ENCODE data around the gene EHD1.

EHD1 gene

DNA sequence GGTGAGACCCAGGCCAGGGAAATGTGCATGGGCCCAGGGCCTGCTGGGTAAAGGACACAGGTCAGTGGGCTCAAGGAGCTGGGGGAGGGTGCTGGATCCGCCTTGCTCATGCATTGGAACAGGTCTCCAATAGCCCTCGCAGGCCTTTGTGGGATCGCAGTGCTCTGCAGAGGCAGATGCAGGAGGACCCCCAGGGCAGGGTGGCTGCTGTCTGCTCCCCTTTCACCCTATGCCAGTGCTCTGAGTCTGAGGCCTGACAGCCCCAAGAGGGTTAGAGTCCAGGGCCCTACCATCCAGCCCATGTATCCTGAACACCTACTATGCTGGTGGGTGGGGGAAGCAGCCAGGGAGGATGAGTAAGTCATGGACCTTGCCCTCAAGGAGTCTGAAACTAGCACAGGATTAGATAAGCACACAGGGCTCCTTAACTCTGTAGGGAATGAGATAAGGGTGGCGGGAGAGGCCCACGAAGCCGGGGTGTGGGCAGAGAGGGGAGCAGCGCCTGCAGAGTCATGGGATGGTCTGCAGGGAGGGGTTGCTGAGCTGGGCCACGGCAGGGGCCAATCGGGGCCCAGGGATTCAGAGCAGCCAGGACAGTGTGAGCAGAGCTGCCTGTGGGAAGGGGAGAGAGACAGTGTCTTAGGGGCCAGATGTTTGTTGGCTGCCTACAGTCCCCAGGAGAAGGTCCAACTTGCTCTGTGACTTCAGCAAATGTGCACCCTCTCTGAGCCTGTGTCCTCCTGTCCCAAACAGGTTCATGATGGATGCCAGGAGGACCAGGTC lies 10.5 kb upstream of the EHD1 start:
- no peak for DNase-seq

DNA sequence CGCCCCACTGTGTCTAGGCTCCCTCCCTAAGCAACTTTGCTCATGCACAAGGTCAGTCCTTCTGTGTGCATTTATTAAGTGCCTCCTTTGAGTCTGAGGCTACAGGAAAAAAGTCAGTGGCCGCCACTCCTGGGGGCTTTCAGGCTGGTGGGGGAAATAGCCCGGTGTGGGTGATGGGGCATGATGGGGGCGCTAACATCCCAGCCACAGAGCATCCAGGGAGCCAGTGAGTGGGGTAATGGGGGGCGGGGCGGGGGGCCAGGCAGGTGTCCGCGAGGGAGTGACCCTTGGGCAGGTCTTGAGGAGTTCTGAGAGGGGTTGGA lies 9.9 kb upstream of the EHD1 start:
- DNase-seq, result no peak

DNA sequence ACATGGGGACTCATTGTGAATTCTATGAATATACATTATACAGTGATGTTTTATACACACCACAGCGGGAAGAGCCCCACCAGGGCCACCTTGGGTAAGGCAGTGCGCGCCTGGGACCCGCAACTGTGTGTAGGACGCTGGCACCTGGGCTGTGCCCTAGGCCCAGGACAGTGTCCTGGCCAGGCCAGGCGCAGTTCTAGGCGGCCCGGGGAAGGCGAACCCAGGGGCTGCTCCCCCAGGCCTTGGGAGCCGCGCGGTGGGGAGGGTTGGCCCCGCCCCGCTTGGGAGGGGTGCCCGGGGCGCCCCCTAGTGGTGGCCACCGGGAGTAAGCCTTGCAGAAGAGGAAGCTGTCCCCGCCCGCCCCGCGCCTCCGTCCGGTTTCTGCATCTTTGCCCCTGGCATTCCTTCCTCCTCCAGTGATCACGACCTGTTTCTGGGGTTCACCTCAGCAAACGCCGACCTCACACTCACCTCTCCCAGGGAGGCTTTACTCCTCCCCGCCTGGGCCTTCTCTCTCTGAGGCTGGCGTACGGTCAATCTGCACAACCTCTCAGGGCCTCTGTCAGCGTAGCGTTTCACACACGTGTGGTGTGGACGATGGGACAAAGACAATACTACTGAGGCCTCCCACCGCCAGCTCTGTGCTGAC lies 9.5 kb upstream of the EHD1 start:
- peak; percentile 29 for DNase-seq

DNA sequence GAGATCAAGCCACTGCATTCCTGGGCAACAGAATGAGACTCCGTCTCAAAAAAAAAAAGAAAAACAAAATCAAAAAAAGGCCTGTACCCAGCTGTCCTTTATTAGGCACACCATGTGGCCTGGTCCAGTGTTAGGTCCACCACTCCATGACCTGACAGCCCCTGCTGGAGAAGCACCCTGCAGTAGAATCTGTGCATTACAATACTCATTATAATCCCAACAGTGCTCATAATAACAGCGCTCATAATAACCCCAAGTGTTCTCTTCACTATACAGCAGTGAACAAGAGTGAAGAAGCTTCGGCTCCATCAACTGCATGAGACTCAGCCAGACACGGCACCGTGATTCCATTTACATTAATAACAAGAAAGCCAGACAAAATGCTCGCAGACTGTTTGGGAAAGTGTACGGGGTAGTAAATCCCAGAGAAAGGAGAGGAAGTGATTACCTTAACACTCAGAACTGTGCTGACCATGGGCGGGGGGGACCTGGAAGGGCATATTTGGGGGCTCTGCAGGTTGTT lies 8.9 kb upstream of the EHD1 start:
- DNase-seq, result no peak

DNA sequence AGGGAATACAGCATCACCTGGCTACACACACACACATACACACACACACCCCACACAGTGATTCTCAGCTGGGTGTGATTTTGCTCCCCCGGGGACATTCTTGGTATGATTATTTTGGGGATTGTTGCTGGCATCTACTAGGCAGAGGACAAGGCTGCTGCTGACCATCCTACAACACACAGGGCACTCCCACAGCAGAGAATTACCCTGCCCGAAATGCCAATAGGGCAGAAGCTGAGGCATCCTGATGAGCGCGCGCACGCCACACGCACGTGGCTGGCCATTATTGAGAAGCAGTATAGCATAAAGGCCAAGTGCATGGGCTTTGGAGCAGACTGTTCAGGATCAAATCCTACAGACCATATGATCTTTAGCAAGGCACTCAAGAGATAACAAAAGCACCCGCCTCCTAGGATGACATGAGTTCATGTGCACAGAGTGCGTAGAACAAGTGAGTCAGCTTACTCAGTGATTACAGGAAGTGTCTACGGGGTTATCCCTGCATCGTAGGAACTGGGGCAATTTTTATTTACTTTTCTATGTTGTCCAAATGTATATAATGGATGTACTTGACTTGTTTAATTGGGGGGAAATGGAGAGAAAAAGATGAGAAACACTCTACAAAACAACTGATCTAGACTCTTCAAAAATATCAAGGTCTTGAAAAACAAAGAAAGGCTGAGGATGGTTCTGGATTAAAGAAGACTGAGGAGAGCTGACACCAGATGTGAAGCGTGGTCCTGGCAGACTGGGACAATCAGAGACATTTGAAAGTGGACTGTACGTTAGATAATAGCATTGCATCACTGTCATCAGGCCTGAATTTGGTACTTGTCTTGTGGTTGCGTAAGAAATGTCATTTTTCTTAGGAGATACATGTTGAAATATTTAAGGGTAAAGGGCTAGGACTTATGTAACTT lies 7.2 kb upstream of the EHD1 start:
- peak; percentile 83 for DNase-seq

DNA sequence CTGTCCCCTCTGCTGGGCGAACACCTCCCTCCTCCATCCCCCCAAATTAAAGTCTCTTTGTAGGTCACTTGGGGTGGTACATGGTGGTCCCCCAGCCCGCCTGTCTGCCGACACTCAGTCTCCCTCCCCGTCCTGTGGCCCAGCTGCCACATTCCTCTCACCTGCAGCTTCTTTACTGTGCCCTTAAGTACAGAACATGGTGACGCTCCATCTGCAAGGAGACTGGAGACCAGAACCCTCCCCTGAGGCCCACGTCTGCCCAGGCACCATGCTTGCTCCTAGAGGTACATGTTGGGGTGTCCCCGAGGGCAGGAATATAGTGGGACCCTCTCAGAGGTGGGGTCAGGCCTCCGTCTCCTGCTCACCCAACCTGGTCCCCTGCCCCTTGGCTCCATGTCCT lies 5.6 kb upstream of the EHD1 start:
- no peak for DNase-seq

DNA sequence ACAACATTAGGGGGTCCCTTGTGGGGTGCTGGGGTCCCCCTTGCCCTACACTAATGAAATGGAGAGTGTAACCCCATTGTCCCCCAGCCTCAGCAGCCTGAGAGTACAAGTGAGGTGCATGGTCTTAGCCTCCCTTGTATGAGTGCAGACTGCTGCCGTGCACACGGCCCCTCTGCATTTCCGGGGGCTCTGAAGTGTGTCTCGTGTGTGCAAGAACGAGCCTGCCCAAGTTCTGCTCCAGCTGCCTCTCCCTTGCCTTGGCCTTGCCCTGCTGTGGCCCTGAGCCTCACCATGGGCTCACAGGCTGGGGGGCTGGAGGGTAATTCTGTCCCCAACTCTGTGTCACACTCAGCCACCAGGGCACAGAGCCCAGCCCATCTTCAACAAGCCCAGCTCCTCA lies 5.2 kb upstream of the EHD1 start:
- DNase-seq, result no peak

DNA sequence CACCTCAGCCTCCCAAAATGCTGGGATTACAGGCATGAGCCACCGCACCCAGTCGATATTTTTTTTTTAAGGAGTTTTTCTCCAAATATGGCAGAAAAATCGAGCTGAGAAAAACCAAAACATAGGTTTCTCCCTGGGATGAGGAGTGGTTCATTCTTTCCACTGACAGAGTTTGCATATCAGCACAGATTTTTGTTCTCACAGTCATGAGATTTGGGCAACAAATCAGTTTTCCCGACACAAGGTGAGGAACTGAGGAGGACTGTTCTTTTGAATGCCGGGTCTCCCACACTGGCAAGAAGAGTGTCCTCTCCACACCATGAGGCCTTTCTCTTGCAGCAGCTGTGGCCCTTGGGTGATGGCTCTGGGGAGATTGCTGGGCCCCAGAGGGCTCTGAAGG lies 3.8 kb upstream of the EHD1 start:
- DNase-seq, result no peak

DNA sequence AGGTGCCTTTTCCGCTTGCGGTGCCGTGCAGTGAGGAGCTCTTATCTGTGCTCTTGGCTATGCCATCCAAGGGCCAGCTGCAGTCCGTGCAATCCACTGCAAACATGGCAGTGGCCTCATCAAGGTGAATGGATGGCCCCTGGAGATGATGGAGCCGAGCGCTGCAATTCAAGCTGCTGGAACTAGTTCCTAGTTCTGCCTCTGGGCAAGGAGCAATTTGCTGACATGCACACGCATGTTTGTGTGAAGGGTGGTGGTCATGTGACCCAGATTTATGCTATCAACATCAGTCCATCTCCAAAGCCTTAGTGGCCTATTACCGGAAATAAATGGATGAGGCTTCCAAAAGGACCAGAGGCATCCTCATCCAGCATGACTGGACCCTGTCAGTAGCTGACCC lies 3.1 kb upstream of the EHD1 start:
- no peak for DNase-seq

DNA sequence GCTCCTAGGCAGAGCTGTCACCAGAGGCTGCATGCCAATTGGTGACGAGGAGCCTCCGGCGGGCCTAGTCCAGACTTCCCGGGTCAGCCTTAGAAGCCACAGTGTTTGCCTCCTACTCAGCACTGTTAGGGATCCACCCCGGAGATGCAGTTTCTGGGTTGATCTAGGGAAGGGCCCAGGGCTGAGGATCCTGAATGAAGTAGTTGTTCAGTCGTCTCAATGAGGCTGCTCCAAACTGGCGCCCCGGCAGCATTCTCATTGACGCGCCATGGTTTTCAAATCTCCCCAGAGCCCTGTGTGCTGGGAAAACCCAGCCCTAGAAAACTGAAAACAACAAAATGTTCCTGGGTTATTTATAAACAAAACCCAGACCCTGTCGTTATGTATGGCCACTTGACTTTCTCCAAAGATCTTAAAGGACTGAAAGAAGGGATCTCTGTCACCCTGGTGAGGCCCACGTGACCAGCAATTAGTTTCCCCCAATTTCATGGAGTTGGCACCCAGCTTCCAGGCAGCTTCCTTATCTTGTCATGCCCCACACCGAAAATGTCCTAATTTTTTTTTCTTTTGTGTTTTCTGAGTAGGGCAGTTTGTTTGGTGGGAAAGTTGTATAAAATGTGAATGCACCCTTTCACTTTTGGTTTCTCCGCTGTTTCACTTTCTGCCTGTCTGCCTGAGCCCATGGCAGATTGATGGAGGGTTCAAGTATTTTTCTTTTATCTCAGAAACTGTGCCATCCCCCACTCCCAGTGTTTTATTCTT lies 2.0 kb upstream of the EHD1 start:
- DNase-seq, result no peak

DNA sequence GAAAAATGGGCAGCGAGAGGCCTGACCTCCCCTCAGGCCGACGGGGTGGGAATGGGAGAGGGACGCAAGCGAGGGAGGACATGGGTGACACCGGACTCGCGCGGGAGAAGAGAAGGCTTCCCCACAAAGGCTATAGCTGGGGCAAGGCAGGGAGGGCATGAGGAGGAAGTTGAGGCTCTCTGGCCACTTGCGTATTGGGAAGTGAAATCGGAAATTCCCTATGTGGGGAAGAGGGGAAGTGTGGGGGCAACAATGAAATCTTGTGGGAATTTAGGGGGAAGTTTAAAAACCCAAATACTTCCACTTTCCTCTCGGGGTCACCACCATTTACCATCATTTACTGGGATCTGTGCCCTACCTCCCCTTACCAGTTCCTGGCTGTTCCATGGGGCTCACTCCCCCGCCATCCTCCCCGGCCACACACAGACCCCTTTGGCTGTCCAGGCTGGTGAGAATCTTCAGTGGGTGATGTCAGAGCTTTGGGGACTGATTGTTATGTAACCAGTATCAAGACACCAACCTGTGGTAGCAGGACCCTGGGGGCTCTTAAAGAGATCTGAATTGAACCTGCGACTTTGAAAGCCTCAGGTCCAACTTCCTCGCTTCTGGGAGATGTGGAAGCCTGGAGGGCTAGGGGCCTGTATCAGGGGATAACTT lies 951 bp upstream of the EHD1 start:
- no peak for DNase-seq

DNA sequence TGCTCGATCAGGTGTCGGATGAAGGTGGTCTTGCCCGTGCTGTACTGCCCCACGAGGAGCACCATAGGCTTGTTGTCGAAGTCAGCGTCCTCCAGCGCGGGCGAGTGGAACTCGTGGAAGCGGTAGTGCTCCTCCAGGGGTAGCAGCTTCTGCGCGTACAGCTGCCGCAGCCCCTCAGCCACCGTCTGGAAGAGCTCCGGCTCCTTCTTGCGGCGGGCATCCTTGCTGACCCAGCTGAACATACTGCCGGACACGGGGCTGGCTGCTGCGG lies 263 bp downstream of the EHD1 start:
- no peak for DNase-seq

DNA sequence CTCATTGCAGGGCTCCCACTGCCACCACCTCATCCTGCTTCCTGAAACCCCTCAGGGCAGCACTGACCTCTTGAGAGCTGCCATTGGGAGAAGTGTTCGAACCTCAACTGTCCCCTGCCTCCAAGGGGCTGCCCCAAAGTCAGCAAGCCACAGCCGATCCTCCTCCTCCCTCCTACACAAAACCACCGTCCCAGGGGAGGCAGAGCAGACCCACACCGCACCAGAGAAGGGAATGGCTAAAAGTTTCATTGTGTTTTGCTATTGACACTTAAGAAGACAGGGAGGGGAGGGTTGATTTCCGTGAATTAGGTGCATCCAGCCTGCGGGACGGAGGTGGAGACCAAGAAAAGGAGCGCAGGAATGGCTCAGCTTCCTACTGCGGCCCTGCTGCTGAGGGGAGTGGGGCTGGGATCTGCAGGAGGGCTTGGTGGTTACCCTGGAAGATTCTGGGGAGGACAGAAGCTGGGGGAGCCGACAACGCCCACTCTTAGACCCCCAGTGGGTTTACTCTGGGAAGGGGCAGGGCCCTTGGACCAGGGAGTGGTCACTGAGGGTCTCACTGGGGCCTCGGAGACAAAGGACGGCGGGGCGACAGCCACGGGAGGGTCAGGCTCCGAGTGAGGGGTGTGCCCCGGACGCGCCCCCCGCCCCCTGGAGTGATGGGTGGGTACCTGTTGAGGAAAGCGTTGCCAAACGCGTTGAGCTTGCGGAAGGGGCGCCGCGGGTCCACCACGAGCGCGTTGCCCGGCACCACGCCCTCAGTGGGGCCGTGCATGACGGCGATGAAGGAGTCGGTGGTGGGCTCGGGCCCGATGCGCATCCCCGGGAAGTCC lies 815 bp downstream of the EHD1 start:
- peak; percentile 31 for DNase-seq

DNA sequence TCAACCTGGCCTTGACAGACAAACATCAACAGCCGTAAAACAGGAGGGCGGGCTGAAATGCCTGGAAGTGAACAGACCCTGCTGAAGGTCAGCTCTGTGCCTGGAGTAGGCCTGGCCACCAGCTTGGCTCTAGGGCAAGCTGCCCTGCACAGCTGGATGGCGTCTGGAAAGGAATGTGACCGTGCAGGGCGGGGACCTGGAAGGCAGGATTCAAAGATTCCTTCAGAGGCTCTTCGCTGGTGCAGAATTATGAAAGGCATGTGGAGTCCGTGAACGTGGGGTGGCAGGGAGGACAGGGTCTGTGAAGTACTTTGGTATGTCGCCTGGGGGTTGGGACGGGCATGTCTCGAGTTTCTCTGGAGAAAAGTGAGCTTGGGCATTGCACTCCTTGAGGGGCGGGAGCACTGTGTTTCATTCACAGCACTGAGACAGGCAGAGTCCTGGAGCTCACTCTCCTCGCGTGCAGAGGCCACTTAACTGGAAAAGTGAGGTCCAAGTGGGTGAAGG lies 1.5 kb downstream of the EHD1 start:
- DNase-seq, result no peak

DNA sequence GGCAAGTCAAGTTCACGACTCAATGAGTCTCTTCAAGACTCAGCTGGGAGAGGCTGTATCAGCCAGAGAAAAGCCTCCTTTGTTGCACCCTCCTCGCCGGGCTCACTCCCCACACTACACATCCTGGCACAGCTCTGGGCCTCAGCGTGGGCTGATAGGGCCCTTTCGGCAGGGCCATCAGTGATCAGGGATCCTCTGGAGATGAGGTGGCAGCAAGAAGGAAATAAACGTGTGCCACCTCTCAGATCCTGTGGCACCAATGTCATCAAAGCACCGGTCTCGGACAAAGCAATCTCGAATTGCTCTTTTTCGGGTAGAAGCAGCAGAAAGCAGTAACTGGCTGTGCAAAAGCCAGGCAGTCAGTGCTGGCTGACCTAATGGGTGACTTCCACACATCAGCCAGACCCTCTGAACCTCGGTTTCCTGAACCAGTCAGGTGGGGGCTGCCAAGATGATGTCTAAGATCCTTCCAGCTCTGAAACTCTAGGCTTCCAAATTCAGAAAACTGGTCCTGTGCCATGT lies 2.1 kb downstream of the EHD1 start:
- no peak for DNase-seq

DNA sequence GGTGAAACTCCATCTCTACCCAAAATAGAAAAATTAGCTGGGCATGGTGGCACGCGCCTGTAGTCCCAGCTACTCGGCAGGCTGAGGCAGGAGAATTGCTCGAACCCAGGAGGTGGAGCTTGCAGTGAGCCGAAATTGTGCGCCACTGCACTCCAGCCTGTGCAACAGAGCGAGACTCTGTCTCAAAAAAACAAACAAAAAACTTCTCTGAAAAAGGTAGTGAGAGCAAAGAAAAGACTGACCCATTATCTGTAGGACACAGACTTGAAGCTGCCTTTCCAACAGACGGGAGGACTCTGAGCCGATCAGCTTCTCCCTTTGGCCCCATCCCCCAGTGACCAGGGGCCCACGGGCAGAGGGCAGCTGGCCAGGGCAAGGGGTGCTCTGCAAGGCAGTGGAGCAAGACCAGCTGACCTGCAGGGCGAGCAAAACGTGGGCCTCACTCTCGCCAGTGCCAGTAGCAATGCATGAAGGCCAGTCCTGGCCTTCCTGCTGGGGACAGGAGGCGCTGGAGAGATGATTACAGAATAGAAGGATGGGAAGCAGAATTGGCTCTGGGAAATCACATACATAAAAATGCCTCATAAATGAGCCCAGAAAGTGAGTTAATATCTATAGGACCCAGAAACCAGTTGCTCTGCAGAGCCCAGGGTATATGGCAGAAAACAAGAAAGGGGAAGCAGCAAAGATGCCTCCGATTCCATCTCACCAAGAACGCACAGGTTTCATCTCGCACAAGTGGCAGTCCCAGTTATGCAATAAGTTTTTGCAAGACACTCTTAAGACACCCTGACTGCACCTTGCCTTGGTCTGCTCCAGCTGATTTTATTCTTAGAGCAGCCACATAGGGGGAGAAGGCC lies 2.8 kb downstream of the EHD1 start:
- DNase-seq, result peak; percentile 91

DNA sequence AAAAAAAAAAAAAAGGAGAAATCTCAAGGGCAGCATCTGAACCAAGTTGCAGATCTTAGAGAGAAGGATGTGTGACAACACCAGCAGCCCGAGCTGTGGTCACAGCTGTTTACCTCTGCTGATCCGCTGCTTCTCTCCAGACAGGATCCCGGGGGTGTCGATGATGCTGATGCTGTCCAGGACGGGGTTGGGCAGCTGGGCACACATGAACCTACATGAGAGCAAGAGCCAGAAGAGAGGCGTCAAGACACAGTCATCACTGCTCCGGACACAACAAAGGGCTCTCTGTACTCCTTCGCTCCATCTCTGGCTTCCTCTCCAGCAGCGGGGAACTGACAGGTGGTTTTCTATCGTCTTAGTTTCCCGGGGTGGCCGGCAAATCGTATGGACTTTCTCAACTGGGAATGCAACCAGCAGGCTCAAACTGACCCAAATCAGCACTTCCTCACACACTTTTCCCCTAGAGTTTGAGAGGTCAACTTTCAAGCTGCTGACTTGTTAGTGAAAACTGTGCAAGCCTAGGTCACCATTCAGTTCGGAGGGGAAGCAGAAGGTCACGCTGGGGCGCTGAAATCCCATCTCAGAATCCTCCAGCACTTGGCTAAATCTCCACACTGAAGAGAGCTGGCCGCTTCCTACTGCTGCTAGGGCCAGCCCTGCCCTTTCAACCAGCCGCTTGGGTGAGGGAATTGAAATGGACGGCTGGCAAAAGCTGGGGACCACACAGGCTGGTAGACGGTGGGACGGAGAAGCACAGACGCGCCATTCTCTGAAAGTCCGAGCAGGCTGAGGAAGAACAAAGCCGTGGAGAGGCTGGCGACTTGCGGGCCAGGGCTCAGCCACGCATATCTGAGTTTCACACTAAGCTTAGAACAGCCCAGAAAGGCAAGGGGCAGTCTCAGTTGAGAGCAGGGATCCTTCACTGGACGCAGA lies 3.8 kb downstream of the EHD1 start:
- DNase-seq, result no peak

DNA sequence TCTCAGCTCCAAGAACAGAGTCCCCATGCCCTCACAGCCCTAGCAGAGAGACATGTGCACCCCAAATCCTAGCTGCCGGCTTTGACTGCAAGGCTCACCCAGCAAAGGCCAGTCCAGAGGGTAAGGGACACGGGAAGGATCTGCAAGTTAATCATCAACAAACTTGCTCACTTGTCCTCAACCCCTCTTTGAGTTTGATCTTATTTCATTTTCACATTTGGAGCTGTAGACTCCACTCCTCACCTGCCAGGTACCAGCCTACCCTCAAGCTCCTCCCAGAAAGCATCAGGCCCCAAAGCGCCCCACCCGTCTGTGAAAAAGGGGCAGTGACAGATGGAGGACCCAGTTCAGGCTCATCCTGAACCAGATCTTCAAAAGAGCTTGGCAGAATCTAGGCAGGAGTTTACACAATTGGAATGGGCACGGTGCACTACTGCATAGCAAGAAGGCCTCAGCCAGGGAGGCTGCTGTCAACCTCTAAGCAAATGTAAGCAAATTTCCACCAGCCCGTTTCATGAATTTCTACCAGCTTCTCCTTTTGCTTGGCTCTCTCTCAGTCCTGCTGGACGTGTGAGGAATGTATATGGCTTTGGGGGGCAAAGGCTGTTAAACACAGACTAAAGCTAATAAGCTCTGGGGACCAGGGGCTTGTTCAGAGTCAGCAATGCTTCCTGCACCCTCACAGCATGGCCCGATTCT lies 5.5 kb downstream of the EHD1 start:
- no peak for DNase-seq

Measured in GF-D8 (cell line).